IMR-90 (cell line): ENCODE measurements around the gene LYPD6B. TPM values are rescaled to one million over a fixed set of nuclear protein-coding genes. Genes with fewer than 3 reads are reported as not detected.

ENCODE experiments used
- ATAC-seq: fragments of 200-7000 bp; cut with Tn5 transposase; 2 replicates; pipeline ENCODE4 v1.9.1; 2020; ENCODE audit warnings: low read depth, mild to moderate bottlenecking, moderate library complexity
- BruUV-seq: library from RNA; stranded (reverse); fragments of 400-500 nt; replicated peaks from 2 replicates; lab custom pipeline; 2021; lab: Mats Ljungman, UMichigan
- CTCF ChIA-PET: fragments of 300-600 bp; formaldehyde crosslinking; extraction: SDS; loops from one replicate; lab custom pipeline; 2021; ENCODE audit warnings: antibody characterized with exemption; lab: Yijun Ruan, JAX
- POLR2A ChIA-PET: fragments of 300-600 bp; sonication (Branson Sonifier 250); formaldehyde crosslinking; loops from one replicate; lab custom pipeline; 2022; ENCODE audit warnings: antibody characterized with exemption; ENCODE audit not compliant: unreplicated experiment; lab: Charles Lee
- DNase-seq: peaks from one replicate; pipeline ENCODE4 v3.0.0; 2013
- H2AFZ ChIP-seq: replicated peaks from 2 replicates; pipeline ENCODE3; 2013; ENCODE audit warnings: low read length, mild to moderate bottlenecking; ENCODE audit not compliant: poor library complexity
- H2AK5ac ChIP-seq: 2 replicates; pipeline ENCODE4 v1.6.1; 2013; ENCODE audit warnings: low read depth, low read length, inconsistent platforms
- H2AK9ac ChIP-seq: replicated peaks from 2 replicates; pipeline ENCODE3; 2013; ENCODE audit warnings: mild to moderate bottlenecking, low read depth, low read length, moderate library complexity; ENCODE audit not compliant: poor library complexity
- H2BK120ac ChIP-seq: 2 replicates; pipeline ENCODE4 v1.6.1; 2013; ENCODE audit warnings: low read depth, low read length, inconsistent platforms
- H2BK15ac ChIP-seq: 3 replicates; pipeline ENCODE4 v1.6.1; 2013; ENCODE audit warnings: low read depth, low read length, inconsistent platforms
- H2BK20ac ChIP-seq: 2 replicates; pipeline ENCODE4 v1.6.1; 2013; ENCODE audit warnings: low read depth, mild to moderate bottlenecking, inconsistent platforms, low read length, moderate library complexity
- H2BK5ac ChIP-seq: 2 replicates; pipeline ENCODE4 v1.6.1; 2013; ENCODE audit warnings: mild to moderate bottlenecking, low read depth, low read length, inconsistent platforms; ENCODE audit not compliant: poor library complexity, severe bottlenecking
- H3K14ac ChIP-seq: replicated peaks from 2 replicates; pipeline ENCODE4 v1.6.1; 2013; ENCODE audit warnings: low read depth, low read length, inconsistent platforms
- H3K18ac ChIP-seq: 2 replicates; pipeline ENCODE4 v1.6.1; 2013; ENCODE audit warnings: low read depth, low read length, control low read depth
- H3K23ac ChIP-seq: 2 replicates; pipeline ENCODE4 v1.6.1; 2013; ENCODE audit warnings: low read depth, low read length, inconsistent platforms
- H3K27ac ChIP-seq: 2 replicates; pipeline ENCODE4 v1.5.1; 2013; ENCODE audit warnings: mild to moderate bottlenecking, control low read depth, low read length; ENCODE audit not compliant: insufficient read depth
- H3K27me3 ChIP-seq: 2 replicates; pipeline ENCODE4 v1.6.1; 2013; ENCODE audit warnings: low read length; ENCODE audit not compliant: control insufficient read depth, insufficient read depth
- H3K36me3 ChIP-seq: 2 replicates; pipeline ENCODE4 v1.6.1; 2013; ENCODE audit warnings: low read length, mixed read lengths; ENCODE audit not compliant: control insufficient read depth, insufficient read depth
- H3K4ac ChIP-seq: 2 replicates; pipeline ENCODE4 v1.6.1; 2013; ENCODE audit warnings: low read depth, low read length, inconsistent platforms
- H3K4me1 ChIP-seq: 2 replicates; pipeline ENCODE4 v1.6.1; 2013; ENCODE audit warnings: low read length, mixed read lengths; ENCODE audit not compliant: control insufficient read depth, insufficient read depth
- H3K4me2 ChIP-seq: 2 replicates; pipeline ENCODE4 v1.6.1; 2013; ENCODE audit warnings: low read depth, mild to moderate bottlenecking, control low read depth, low read length, moderate library complexity
- H3K4me3 ChIP-seq: 2 replicates; pipeline ENCODE4 v1.5.1; 2013; ENCODE audit warnings: low read depth, mild to moderate bottlenecking, control low read depth, low read length, moderate library complexity; ENCODE audit not compliant: insufficient read depth
- H3K56ac ChIP-seq: 2 replicates; pipeline ENCODE4 v1.6.1; 2013; ENCODE audit warnings: low read length, inconsistent platforms; ENCODE audit not compliant: insufficient read depth; ENCODE audit errors: extremely low read depth
- H3K79me1 ChIP-seq, 2 experiments: 2 replicates each; pipeline ENCODE4 v1.6.1; 2013; ENCODE audit warnings: low read length in 2 of 2, inconsistent platforms in 1 of 2, low read depth in 1 of 2
- H3K9ac ChIP-seq: 2 replicates; pipeline ENCODE4 v1.6.1; 2013; ENCODE audit warnings: low read depth, low read length, control low read depth
- H3K9me1 ChIP-seq: 2 replicates; pipeline ENCODE4 v1.6.1; 2013; ENCODE audit warnings: low read length, inconsistent platforms; ENCODE audit not compliant: insufficient read depth
- H3K9me3 ChIP-seq: 2 replicates; pipeline ENCODE4 v1.6.1; 2013; ENCODE audit warnings: low read length; ENCODE audit not compliant: control insufficient read depth, insufficient read depth
- H4K20me1 ChIP-seq: 2 replicates; pipeline ENCODE4 v1.6.1; 2013; ENCODE audit warnings: low read length, inconsistent platforms; ENCODE audit not compliant: insufficient read depth
- H4K5ac ChIP-seq: 2 replicates; pipeline ENCODE4 v1.6.1; 2013; ENCODE audit warnings: mild to moderate bottlenecking, low read depth, low read length, control low read depth
- H4K8ac ChIP-seq, 2 experiments: 2 replicates each; pipeline ENCODE4 v1.6.1; 2013; ENCODE audit warnings: low read depth in 2 of 2, low read length in 2 of 2, control low read depth in 1 of 2, inconsistent platforms in 1 of 2
- H4K91ac ChIP-seq: 2 replicates; pipeline ENCODE4 v1.6.1; 2013; ENCODE audit warnings: low read depth, low read length, inconsistent platforms; ENCODE audit not compliant: insufficient read depth
- BHLHE40 ChIP-seq: fragments of 150-350 bp; IDR thresholded peaks from 2 replicates; pipeline ENCODE4 v1.6.1; 2016; ENCODE audit warnings: mild to moderate bottlenecking, low read depth, low read length
- CEBPB ChIP-seq: IDR thresholded peaks from 2 replicates; pipeline ENCODE4 v1.6.1; 2012; ENCODE audit warnings: low read depth, low read length, improper control_type of control experiment
- CTCF ChIP-seq: conservative IDR thresholded peaks from 2 replicates; pipeline ENCODE4 v1.5.1; 2012; ENCODE audit warnings: mild to moderate bottlenecking, low read depth, low read length, improper control_type of control experiment
- ELK1 ChIP-seq: fragments of 150-350 bp; IDR thresholded peaks from 2 replicates; pipeline ENCODE4 v1.6.1; 2016; ENCODE audit warnings: low read depth, mild to moderate bottlenecking, low read length, moderate library complexity, borderline replicate concordance
- FOS ChIP-seq: fragments of 150-350 bp; IDR thresholded peaks from 2 replicates; pipeline ENCODE4 v1.6.1; 2016; ENCODE audit warnings: low read depth, low read length
- MAFK ChIP-seq: IDR thresholded peaks from 2 replicates; pipeline ENCODE4 v1.6.1; 2012; ENCODE audit warnings: low read depth, low read length, improper control_type of control experiment
- MAZ ChIP-seq: IDR thresholded peaks from 2 replicates; pipeline ENCODE4 v1.6.1; 2012; ENCODE audit warnings: low read depth, mild to moderate bottlenecking, low read length, improper control_type of control experiment, moderate library complexity, borderline replicate concordance
- MXI1 ChIP-seq: IDR thresholded peaks from 2 replicates; pipeline ENCODE4 v1.6.1; 2012; ENCODE audit warnings: low read depth, mild to moderate bottlenecking, low read length, moderate library complexity, borderline replicate concordance
- POLR2A ChIP-seq: IDR thresholded peaks from 2 replicates; pipeline ENCODE4 v1.6.1; 2012; ENCODE audit warnings: mild to moderate bottlenecking, low read depth, low read length
- RAD21 ChIP-seq: IDR thresholded peaks from 2 replicates; pipeline ENCODE4 v1.6.1; 2012; ENCODE audit warnings: low read length, improper control_type of control experiment
- RCOR1 ChIP-seq: IDR thresholded peaks from 2 replicates; pipeline ENCODE4 v1.6.1; 2012; ENCODE audit warnings: mild to moderate bottlenecking, low read length, improper control_type of control experiment; ENCODE audit not compliant: insufficient replicate concordance
- RFX5 ChIP-seq: IDR thresholded peaks from 2 replicates; pipeline ENCODE4 v1.8.0; 2012; ENCODE audit warnings: low read depth, mild to moderate bottlenecking, low read length, moderate library complexity
- SMC3 ChIP-seq: fragments of 150-350 bp; IDR thresholded peaks from 2 replicates; pipeline ENCODE4 v1.6.1; 2016; ENCODE audit warnings: low read depth, mild to moderate bottlenecking, antibody characterized with exemption, low read length, moderate library complexity
- USF2 ChIP-seq: fragments of 150-350 bp; IDR thresholded peaks from 2 replicates; pipeline ENCODE4 v1.6.1; 2017; ENCODE audit warnings: mild to moderate bottlenecking, antibody characterized with exemption, low read length, low read depth
- WGBS, 2 experiments: methylation state at CpG; one replicate each; pipeline versions ENCODE4 v1.1.5 to v1.1.7; 2013; ENCODE audit warnings: missing lambda C conversion rate in 2 of 2; ENCODE audit not compliant: insufficient read length in 1 of 2; ENCODE audit errors: extremely low coverage in 2 of 2; 5-methylcytosine and 5-hydroxymethylcytosine counted together
- dilution Hi-C: fragments of 300-500 bp; cut with HindIII; formaldehyde crosslinking; loops from one replicate; pipeline ENCODE4 v1.14.3; 2018; ENCODE audit warnings: low sequenced_read_pairs; ENCODE audit not compliant: unreplicated experiment
- in situ Hi-C: fragments of 300-500 bp; cut with MboI; formaldehyde crosslinking; loops from 3 replicates; pipeline ENCODE4 v1.14.3; 2019; ENCODE audit warnings: low sequenced_read_pairs, inconsistent platforms, mixed read lengths
- intact Hi-C: fragments of 100-400 bp; cut with micrococcal nuclease; formaldehyde crosslinking; loops from 2 replicates; pipeline ENCODE4 v1.10.0; 2022
- polyA plus RNA-seq, 3 experiments: library from polyadenylated mRNA; depleted of rRNA; stranded (reverse); fragments of >200 nt; gene quantifications; 2 replicates each; pipeline ENCODE4 v1.2.3, GENCODE V29; 2012; ENCODE audit warnings: low replicate concordance in 1 of 3
- total RNA-seq: library from RNA; depleted of rRNA; stranded (reverse); fragments of >200 nt; gene quantifications from 2 replicates; pipeline ENCODE4 v1.2.3, GENCODE V29; 2012

Gene LYPD6B
- total and polyA plus RNA-seq, 2 of the 4 experiments (the other 2 are of a cell fraction): 0.05 TPM; not detected in 1

- dilution Hi-C loops (no loop called here), intact Hi-C loops (no loop called here), in situ Hi-C loops (no loop called here)
- Histone ChIP-seq H3K14ac (no peak overlapping the region), H4K5ac (no peak overlapping the region), H2AFZ (no peak overlapping the region), H2BK20ac (no peak overlapping the region), H3K4me2 (no peak overlapping the region), H2AK5ac (no peak overlapping the region), H3K18ac (no peak overlapping the region), H4K8ac (no peak overlapping the region), H3K27me3 (no peaks in the 10 kb centered on the region; the same call in 1 of the 2 replicates), H3K9ac (no peak overlapping the region), H3K4ac (no peak overlapping the region), H2AK9ac (no peak overlapping the region), H3K56ac (no peak overlapping the region), H3K9me1 (no peaks in the 10 kb centered on the region), H4K20me1 (no peaks in the 10 kb centered on the region), H3K9me3 (no peaks in the 10 kb centered on the region), H3K4me3 (no peak overlapping the region), H3K27ac (no peak overlapping the region), H3K4me1 (no peaks in the 10 kb centered on the region), H4K91ac (no peak overlapping the region), H2BK15ac (no peak overlapping the region), H2BK5ac (no peak overlapping the region), H3K23ac (no peak overlapping the region), H2BK120ac (no peak overlapping the region), H3K79me1 (no peaks in the 10 kb centered on the region), H3K36me3 (no peaks in the 10 kb centered on the region)
- BruUV-seq: no TSS peak
- POLR2A ChIA-PET: no interaction called here
- CTCF ChIA-PET: no interaction called here
- WGBS, 2 experiments: 100% methylated on average over 1 of the region's 10 CpGs; no CpG with 5 or more reads in 1 of the 2 experiments
- ATAC-seq (no peak), DNase-seq (no peak)
- TF ChIP-seq SMC3 (no peak), MXI1 (no peak), CEBPB (no peak), USF2 (no peak), CTCF (no peak), MAFK (no peak), FOS (no peak), ELK1 (no peak), RAD21 (no peak), MAZ (no peak), RFX5 (no peak), POLR2A (no peak), RCOR1 (no peak), BHLHE40 (no peak)
Observed at GRCh38 chr2:149145314-149146295, 107.1 kb downstream of the LYPD6B start.
